Endothelial cell of umbilical vein (primary cell): ENCODE results near the gene NEDD9. TPM values are rescaled to one million over a fixed set of nuclear protein-coding genes. Genes with fewer than 3 reads are reported as not detected.
A peak's percentile ranks its signal among the peaks of the same experiment; 100 is the strongest.

ENCODE experiments used
- BruUV-seq: library from RNA; stranded (reverse); fragments of 400-500 nt; replicated peaks from 2 replicates; lab custom pipeline; 2021; lab: Mats Ljungman, UMichigan
- CTCF ChIA-PET: fragments of 300-600, 350-600 bp; sonication (Branson Sonifier 250); formaldehyde crosslinking; loops from one replicate; lab custom pipeline; 2021; ENCODE audit warnings: antibody characterized with exemption, inconsistent platforms; lab: Charles Lee
- POLR2A ChIA-PET: fragments of 300-600, 350-600 bp; sonication (Branson Sonifier 250); formaldehyde crosslinking; loops from one replicate; lab custom pipeline; 2021; ENCODE audit warnings: antibody characterized with exemption, inconsistent platforms; lab: Charles Lee
- DNase-seq: peaks from one replicate; pipeline ENCODE4 v3.0.0-alpha.2; 2011; ENCODE audit warnings: low read depth, low spot score
- FAIRE-seq: peaks from 2 replicates; lab custom pipeline; 2011; peaks lifted over from hg19 to GRCh38; lab: Jason Lieb, UNC
- H2AFZ ChIP-seq: 2 replicates; pipeline ENCODE4 v1.6.0; 2012; ENCODE audit warnings: low read depth, low read length, control low read depth, inconsistent platforms
- H3K27ac ChIP-seq: 2 replicates; pipeline ENCODE4 v1.5.1; 2011; ENCODE audit warnings: low read depth, mild to moderate bottlenecking, control low read depth, low read length, moderate library complexity; ENCODE audit not compliant: insufficient read depth
- H3K27me3 ChIP-seq, 2 experiments: 2 replicates each; pipeline versions ENCODE4 v1.6.0 to v1.6.1; 2011; ENCODE audit warnings: low read length in 2 of 2, mixed read lengths in 1 of 2; ENCODE audit not compliant: control insufficient read depth in 2 of 2, insufficient read depth in 2 of 2
- H3K36me3 ChIP-seq, 2 experiments: 2 replicates in 1 of 2; 3 replicates in 1 of 2; pipeline ENCODE4 v1.5.1; 2011; ENCODE audit warnings: low read length in 2 of 2, mild to moderate bottlenecking in 1 of 2, moderate library complexity in 1 of 2; ENCODE audit not compliant: control insufficient read depth in 2 of 2, insufficient read depth in 2 of 2; ENCODE audit errors: extremely low read depth in 1 of 2
- H3K4me1 ChIP-seq: 3 replicates; pipeline ENCODE4 v1.5.1; 2011; ENCODE audit warnings: mild to moderate bottlenecking, low read length; ENCODE audit not compliant: control insufficient read depth, insufficient read depth; ENCODE audit errors: extremely low read depth
- H3K4me2 ChIP-seq: 2 replicates; pipeline ENCODE4 v1.6.1; 2011; ENCODE audit warnings: low read length, control low read depth, mixed read lengths; ENCODE audit not compliant: insufficient read depth
- H3K4me3 ChIP-seq, 3 experiments: fragments of 200-600 bp in 1 of 3; sonication (generic), shearing (Covaris generic) in 1 of 3; replicated peaks in 1 of 3; 2 replicates each; pipeline ENCODE4 v1.5.1; 2011 to 2016; ENCODE audit warnings: control low read depth in 3 of 3, low read length in 3 of 3, mild to moderate bottlenecking in 2 of 3, inconsistent platforms in 1 of 3, low read depth in 1 of 3, moderate library complexity in 1 of 3; ENCODE audit not compliant: insufficient read depth in 1 of 3
- H3K79me2 ChIP-seq: 2 replicates; pipeline ENCODE4 v1.6.0; 2012; ENCODE audit warnings: low read length, inconsistent platforms; ENCODE audit not compliant: control insufficient read depth, insufficient read depth
- H3K9ac ChIP-seq: replicated peaks from 2 replicates; pipeline ENCODE3; 2011; ENCODE audit warnings: low read length, control low read depth; ENCODE audit not compliant: insufficient read depth; ENCODE audit errors: extremely low read depth
- H3K9me1 ChIP-seq: replicated peaks from 3 replicates; pipeline ENCODE4 v1.6.0; 2011; ENCODE audit warnings: mild to moderate bottlenecking, low read length; ENCODE audit not compliant: control insufficient read depth, insufficient read depth; ENCODE audit errors: extremely low read depth
- H3K9me3 ChIP-seq: replicated peaks from 2 replicates; pipeline ENCODE4 v1.5.1; 2012; ENCODE audit warnings: low read length, inconsistent platforms; ENCODE audit not compliant: control insufficient read depth, insufficient read depth
- H4K20me1 ChIP-seq: replicated peaks from 2 replicates; pipeline ENCODE3; 2011; ENCODE audit warnings: mild to moderate bottlenecking, low read length; ENCODE audit not compliant: control insufficient read depth, insufficient read depth; ENCODE audit errors: extremely low read depth
- FOS ChIP-seq: IDR thresholded peaks from 2 replicates; pipeline ENCODE4 v1.6.1; 2011; ENCODE audit warnings: mild to moderate bottlenecking, low read length, moderate library complexity, borderline replicate concordance; ENCODE audit not compliant: insufficient read depth
- JUN ChIP-seq: IDR thresholded peaks from 2 replicates; pipeline ENCODE4 v1.6.1; 2011; ENCODE audit warnings: borderline replicate concordance, low read depth; ENCODE audit not compliant: insufficient read length, insufficient read depth
- MAX ChIP-seq: IDR thresholded peaks from 2 replicates; pipeline ENCODE4 v1.6.1; 2011; ENCODE audit not compliant: insufficient read depth, insufficient read length
- POLR2AphosphoS5 ChIP-seq: IDR thresholded peaks from 2 replicates; pipeline ENCODE4 v1.6.1; 2012; ENCODE audit warnings: low read depth, mild to moderate bottlenecking, control low read depth, low read length, moderate library complexity; ENCODE audit not compliant: insufficient read depth
- dilution Hi-C: fragments of 300-500 bp; cut with MboI; formaldehyde crosslinking; loops from one replicate; pipeline ENCODE4 v1.15.0; 2019; ENCODE audit warnings: low sequenced_read_pairs; ENCODE audit not compliant: extremely low pct_ligation_motif_present
- intact Hi-C: fragments of 100-400 bp; cut with micrococcal nuclease; formaldehyde crosslinking; loops from one replicate; pipeline ENCODE4 v1.10.0; 2022
- polyA plus RNA-seq, 4 experiments: library from polyadenylated mRNA; depleted of rRNA in 3 of 4; stranded (reverse) in 3 of 4; unstranded in 1 of 4; fragments of >200 nt; gene quantifications; 2 replicates each; pipeline versions ENCODE4 v1.2.1 to v1.2.3, GENCODE V29; 2011 to 2012; ENCODE audit warnings: missing spikeins in 1 of 4
- total RNA-seq: library from RNA; stranded (reverse); gene quantifications from 2 replicates; pipeline ENCODE4 v1.2.3, GENCODE V29; 2021

Gene NEDD9
- total and polyA plus RNA-seq, 2 donors (not counting 3 experiments of a cell fraction or from before 2014, with no cell fraction given): 55.2 to 61.0 TPM

GRCh38 chr6:11251553-11252360 is 19.3 kb upstream of the NEDD9 start:
- DNase-seq (peak; percentile 92), FAIRE-seq (peak; percentile 87)
- Histone ChIP-seq H2AFZ (peak overlapping the region; percentile 15), H4K20me1 (no peaks in the 10 kb centered on the region), H3K79me2 (no peaks in the 10 kb centered on the region), H3K27me3 (no peaks in the 10 kb centered on the region), H3K36me3 (no peaks in the 10 kb centered on the region), H3K4me1 (peaks cover 22% of the 10 kb centered on the region), H3K4me2 (peak overlapping the region; percentile 33), H3K9me3 (no peaks in the 10 kb centered on the region), H3K4me3 (no peak overlapping the region), H3K27ac (peak overlapping the region; percentile 57), H3K9ac (peak overlapping the region; percentile 29), H3K9me1 (no peaks in the 10 kb centered on the region)
- ChIA-PET CTCF (interaction anchor here (1.0 to 2.3 kb wide), 8 partner anchors 10 to 245 kb away, joined by 3 to 16 read pairs (median 4); partner anchors contain the start of gene NEDD9), POLR2A (interaction anchor here (1.0 to 1.9 kb wide), 2 partner anchors 16 to 20 kb away, joined by 3 to 11 read pairs; partner anchors contain the start of gene NEDD9)
- no TSS peak for BruUV-seq
- dilution Hi-C loops (no loop called here), intact Hi-C loops (loop anchor here (1.0 kb wide), 1 partner anchor 67 kb away; no protein-coding TSS in a partner anchor)
- TF ChIP-seq FOS: peak; percentile 48
- no peak for TF ChIP-seq MAX
- no peak for TF ChIP-seq POLR2AphosphoS5

- H3K27me3 ChIP-seq: no peaks in the 10 kb centered on the region
- intact Hi-C loops: no loop called here
- dilution Hi-C loops: no loop called here
Measured at GRCh38 chr6:11250108-11250507, 17.6 kb upstream of the NEDD9 start.

More at GRCh38 chr6:11250108-11250507, 17.6 kb upstream of the NEDD9 start:
- TF ChIP-seq JUN: no peak
- Histone ChIP-seq H3K4me3 (no peak overlapping the region), H4K20me1 (no peaks in the 10 kb centered on the region), H3K27ac (no peak overlapping the region), H3K9me3 (no peaks in the 10 kb centered on the region), H2AFZ (no peak overlapping the region), H3K9me1 (no peaks in the 10 kb centered on the region), H3K4me1 (peaks cover 22% of the 10 kb centered on the region), H3K79me2 (no peaks in the 10 kb centered on the region), H3K4me2 (no peak overlapping the region), H3K9ac (no peak overlapping the region), H3K36me3 (no peaks in the 10 kb centered on the region)
- POLR2A ChIA-PET: no interaction called here
- no TSS peak for BruUV-seq
- DNase-seq (no peak), FAIRE-seq (no peak)
- CTCF ChIA-PET: interaction anchor here (2.3 kb wide), 1 partner anchor 13 kb away, joined by 16 read pairs; no protein-coding TSS in a partner anchor
